Liver (tissue), 9 donors: ENCODE data around the gene HSF4. TPM values are rescaled to one million over a fixed set of nuclear protein-coding genes. Genes with fewer than 3 reads are reported as not detected.

Experiments used
- DNase-seq: peaks from one replicate; pipeline ENCODE4 v3.0.0-alpha.2; 2017; ENCODE audit warnings: low spot score
- H3K27ac ChIP-seq, 2 donors: one replicate each; pipeline ENCODE4 v1.7.0; 2013; ENCODE audit warnings: inconsistent platforms in 2 of 2, low read length in 2 of 2, control low read depth in 1 of 2, low read depth in 1 of 2, mild to moderate bottlenecking in 1 of 2
- H3K27me3 ChIP-seq, 4 donors: one replicate each; pipeline versions ENCODE4 v1.6.1 to v1.7.0; 2013; ENCODE audit warnings: low read length in 3 of 4, inconsistent platforms in 1 of 4, mild to moderate bottlenecking in 1 of 4, moderate library complexity in 1 of 4; ENCODE audit not compliant: control insufficient read depth in 4 of 4, insufficient read depth in 4 of 4
- H3K36me3 ChIP-seq, 4 donors: one replicate each; pipeline versions ENCODE4 v1.6.1 to v1.7.0; 2013; ENCODE audit warnings: low read length in 3 of 4, mild to moderate bottlenecking in 3 of 4, low read depth in 1 of 4, moderate library complexity in 1 of 4; ENCODE audit not compliant: control insufficient read depth in 4 of 4, insufficient read depth in 3 of 4
- H3K4me1 ChIP-seq, 4 donors: one replicate each; pipeline versions ENCODE4 v1.6.1 to v1.7.0; 2013; ENCODE audit warnings: low read length in 3 of 4, mild to moderate bottlenecking in 3 of 4, moderate library complexity in 1 of 4; ENCODE audit not compliant: control insufficient read depth in 4 of 4, insufficient read depth in 4 of 4
- H3K4me3 ChIP-seq, 3 donors: one replicate each; pipeline versions ENCODE4 v1.6.1 to v1.7.0; 2013; ENCODE audit warnings: low read length in 3 of 3, control low read depth in 1 of 3, low read depth in 1 of 3, mild to moderate bottlenecking in 1 of 3
- H3K9ac ChIP-seq, 2 donors: one replicate each; pipeline ENCODE4 v1.7.0; 2013; ENCODE audit warnings: low read length in 2 of 2, mild to moderate bottlenecking in 2 of 2, moderate library complexity in 2 of 2, control low read depth in 1 of 2, low read depth in 1 of 2
- H3K9me3 ChIP-seq, 4 donors: one replicate each; pipeline versions ENCODE4 v1.6.1 to v1.7.0; 2013; ENCODE audit warnings: low read length in 3 of 4; ENCODE audit not compliant: control insufficient read depth in 4 of 4
- CTCF ChIP-seq: fragments of 150-350 bp; IDR thresholded peaks from 2 replicates; pipeline ENCODE4 v1.5.1; 2017; ENCODE audit warnings: improper control_type of control experiment, low read depth, low read length; ENCODE audit not compliant: missing input control
- EGR1 ChIP-seq, 2 donors: IDR thresholded peaks; 2 replicates each; pipeline ENCODE4 v1.6.1; 2016 to 2018; ENCODE audit warnings: antibody characterized with exemption in 2 of 2, low read depth in 2 of 2
- FOXA1 ChIP-seq: IDR thresholded peaks from 2 replicates; pipeline ENCODE4 v1.6.1; 2016; ENCODE audit warnings: antibody characterized with exemption
- FOXA2 ChIP-seq: IDR thresholded peaks from 2 replicates; pipeline ENCODE4 v1.6.1; 2016; ENCODE audit warnings: antibody characterized with exemption
- GABPA ChIP-seq, 2 donors: IDR thresholded peaks in 1 of 2; conservative IDR thresholded peaks in 1 of 2; 2 replicates each; pipeline ENCODE4 v1.6.1; 2016; ENCODE audit warnings: antibody characterized with exemption in 2 of 2, mild to moderate bottlenecking in 1 of 2, moderate library complexity in 1 of 2
- HNF4A ChIP-seq, 2 donors: conservative IDR thresholded peaks; 2 replicates each; pipeline ENCODE4 v1.6.1; 2016; ENCODE audit warnings: antibody characterized with exemption in 2 of 2, mild to moderate bottlenecking in 2 of 2
- HNF4G ChIP-seq: IDR thresholded peaks from 2 replicates; pipeline ENCODE4 v1.6.1; 2016; ENCODE audit warnings: antibody characterized with exemption
- JUND ChIP-seq, 2 donors: IDR thresholded peaks; 2 replicates each; pipeline ENCODE4 v1.6.1; 2016; ENCODE audit warnings: antibody characterized with exemption in 2 of 2
- NR2F2 ChIP-seq: IDR thresholded peaks from 2 replicates; pipeline ENCODE4 v1.6.1; 2016; ENCODE audit warnings: antibody characterized with exemption
- RAD21 ChIP-seq, 2 donors: IDR thresholded peaks; 2 replicates each; pipeline ENCODE4 v1.6.1; 2016; ENCODE audit warnings: antibody characterized with exemption in 2 of 2, mild to moderate bottlenecking in 2 of 2
- REST ChIP-seq: IDR thresholded peaks from 2 replicates; pipeline ENCODE4 v1.6.1; 2016; ENCODE audit warnings: antibody characterized with exemption, mild to moderate bottlenecking
- RXRA ChIP-seq, 2 donors: IDR thresholded peaks; 2 replicates each; pipeline ENCODE4 v1.6.1; 2017 to 2018; ENCODE audit warnings: antibody characterized with exemption in 2 of 2, mild to moderate bottlenecking in 1 of 2
- SP1 ChIP-seq: IDR thresholded peaks from 2 replicates; pipeline ENCODE4 v1.6.1; 2018; ENCODE audit warnings: antibody characterized with exemption, mild to moderate bottlenecking
- TAF1 ChIP-seq: conservative IDR thresholded peaks from 2 replicates; pipeline ENCODE4 v1.6.1; 2016; ENCODE audit warnings: antibody characterized with exemption, mild to moderate bottlenecking
- YY1 ChIP-seq: IDR thresholded peaks from 2 replicates; pipeline ENCODE4 v1.6.1; 2016; ENCODE audit warnings: antibody characterized with exemption, mild to moderate bottlenecking
- ZBTB33 ChIP-seq: IDR thresholded peaks from 2 replicates; pipeline ENCODE4 v1.6.1; 2016; ENCODE audit warnings: antibody characterized with exemption
- WGBS: extraction: QIAGEN DNeasy Blood & Tissue Kit; methylation state at CpG from one replicate; pipeline ENCODE4 v1.1.7; 2013; 5-methylcytosine and 5-hydroxymethylcytosine counted together
- polyA plus RNA-seq, 2 donors: library from polyadenylated mRNA; stranded (reverse) in 1 of 2; unstranded in 1 of 2; fragments of 200-250 nt in 1 of 2; fragments of >200 nt in 1 of 2; fragmentation: Nextera tagmentation in 1 of 2; extraction: Ambion mirVana in 1 of 2; gene quantifications; one replicate each; pipeline versions ENCODE4 v1.2.1 to v1.2.3, GENCODE V29; 2013 to 2015
- total RNA-seq, 2 donors: library from RNA; depleted of rRNA; stranded (reverse); fragments of >200 nt; gene quantifications; one replicate each; pipeline ENCODE4 v1.2.3, GENCODE V29; 2014
- TF ChIP-seq, protein P1 (sequence below): IDR thresholded peaks from 2 replicates; pipeline ENCODE4 v1.6.1; 2016; ENCODE audit warnings: antibody characterized with exemption
- donor health status: healthy.
- donor health status: healthy.
- donor health status: healthy.
- donor health status: healthy.
- donor health status: healthy.

HSF4 gene
- total and polyA plus RNA-seq, 4 donors, result 0.42 to 5.1 (median 4.3) TPM

- Histone ChIP-seq H3K27me3 (no peaks in the 10 kb centered on the region), H3K4me3 (no peak overlapping the region), H3K9ac (no peak overlapping the region), H3K4me1 (peaks cover 0 to 9% (median 4%) of the 10 kb centered on the region in 4 donors), H3K27ac (no peak overlapping the region), H3K9me3 (no peaks in the 10 kb centered on the region), H3K36me3 (peaks cover 35 to 77% (median 69%) of the 10 kb centered on the region in 4 donors)
- TF ChIP-seq FOXA2 (no peak), NR2F2 (no peak), RAD21 (IDR thresholded peaks at IDR 0.05) (no peak), RXRA (IDR thresholded peaks at IDR 0.05) (no peak), GABPA (IDR thresholded peaks at IDR 0.05 in 1 of 2, conservative IDR thresholded peaks at IDR 0.05 in 1 of 2) (no peak)
- DNase-seq, result no peak
- 93% methylated on average over 2 of the region's 2 CpGs for WGBS
These were observed 18.8 kb upstream of the HSF4 start for GRCh38 chr16:67145746-67146145.

DNA sequence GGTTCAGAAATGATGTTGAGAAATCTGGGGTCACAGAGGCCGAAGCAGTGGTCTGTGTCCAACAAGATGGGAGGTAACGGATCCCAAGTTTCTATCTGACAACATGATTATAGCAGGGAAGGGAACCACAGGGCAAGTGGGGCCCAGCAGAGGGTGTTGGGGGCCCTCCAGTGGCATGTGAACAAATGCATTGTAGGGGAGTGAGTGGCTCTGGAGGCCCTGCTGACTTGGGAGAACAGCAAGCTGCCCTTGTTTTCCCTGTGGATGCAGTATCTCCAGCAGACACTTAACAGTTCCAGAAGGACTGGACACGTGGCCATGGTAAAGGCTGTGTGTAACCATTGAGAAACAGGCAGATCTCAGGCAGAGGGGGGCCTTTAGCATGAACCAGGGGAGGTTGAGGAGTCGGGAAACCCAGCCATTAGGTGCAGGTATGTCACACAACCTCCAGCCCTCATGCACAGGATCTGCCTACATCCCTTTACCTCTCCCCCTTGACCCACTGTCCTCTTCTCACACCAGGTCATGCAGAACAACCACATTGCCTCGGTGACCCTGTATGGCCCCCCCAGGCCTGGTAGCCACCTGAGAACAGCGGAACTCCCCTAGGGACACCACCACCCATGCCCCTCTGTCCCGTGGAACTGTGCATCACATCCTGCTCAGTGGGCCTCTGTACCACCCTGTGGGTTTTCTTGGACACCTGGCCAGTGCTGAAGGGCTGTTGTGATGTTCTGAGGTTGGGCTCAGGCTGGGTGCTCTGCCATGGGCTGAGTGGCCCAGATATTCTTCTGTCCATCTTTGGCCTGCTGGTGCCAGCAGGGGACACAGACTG lies 17.8 kb upstream of the HSF4 start:
- Histone ChIP-seq H3K36me3 (peaks cover 29 to 67% (median 60%) of the 10 kb centered on the region in 4 donors), H3K4me1 (peaks cover 3 to 13% (median 8%) of the 10 kb centered on the region in 4 donors), H3K4me3 (no peak overlapping the region), H3K9ac (no peak overlapping the region), H3K9me3 (no peaks in the 10 kb centered on the region), H3K27me3 (no peaks in the 10 kb centered on the region), H3K27ac (no peak overlapping the region)
- DNase-seq, result no peak
- no peak for TF ChIP-seq RXRA (IDR thresholded peaks at IDR 0.05)
- no peak for TF ChIP-seq GABPA (IDR thresholded peaks at IDR 0.05 in 1 of 2, conservative IDR thresholded peaks at IDR 0.05 in 1 of 2)
- TF ChIP-seq ZBTB33, result no peak
- TF ChIP-seq HNF4A (conservative IDR thresholded peaks at IDR 0.05), result no peak
- no peak for TF ChIP-seq RAD21 (IDR thresholded peaks at IDR 0.05)
- no peak for TF ChIP-seq YY1
- no peak for TF ChIP-seq FOXA2
- no peak for TF ChIP-seq JUND (IDR thresholded peaks at IDR 0.05)
- TF ChIP-seq FOXA1, result no peak
- TF ChIP-seq, protein P1, sequence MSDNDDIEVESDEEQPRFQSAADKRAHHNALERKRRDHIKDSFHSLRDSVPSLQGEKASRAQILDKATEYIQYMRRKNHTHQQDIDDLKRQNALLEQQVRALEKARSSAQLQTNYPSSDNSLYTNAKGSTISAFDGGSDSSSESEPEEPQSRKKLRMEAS, result no peak
- TF ChIP-seq HNF4G, result no peak
- no peak for TF ChIP-seq CTCF
- no peak for TF ChIP-seq TAF1
- TF ChIP-seq SP1, result no peak
- TF ChIP-seq REST, result no peak
- no peak for TF ChIP-seq NR2F2
- no peak for TF ChIP-seq EGR1 (IDR thresholded peaks at IDR 0.05; ENCODE audit: low read depth in 2 of 2)
- 87% methylated on average over 7 of the region's 7 CpGs for WGBS
